Stimulated activated CD8-positive, alpha-beta memory T cell treated with anti-CD3 and anti-CD28 coated beads, Interleukin-15, amount 100 ng/mL, for 48 hours (primary cell): ENCODE measurements around the gene C2CD4C.
"Not testable (repeated sequence)": the region's sequence is repeated elsewhere in the genome, so short reads cannot be mapped to it uniquely, and the experiment has no call there.

ENCODE experiments used
- DNase-seq, 2 donors: peaks; one replicate each; pipeline ENCODE4 v3.0.0-alpha.2; 2020; ENCODE audit warnings: low read depth in 2 of 2

Gene C2CD4C

GRCh38 chr19:408902-409515 lies at the start of gene C2CD4C:
Gene C2CD4C (minus strand): TSS chr19:409147. CDS start chr19:408361, 786 bp downstream.
- no peak for DNase-seq

- no peak for DNase-seq
These were observed 49.4 kb upstream of the C2CD4C start for GRCh38 chr19:458091-459042.

- no peak for DNase-seq
These were observed 48.7 kb upstream of the C2CD4C start for GRCh38 chr19:457636-458035.

- no peak for DNase-seq
These were observed 47.7 kb upstream of the C2CD4C start for GRCh38 chr19:456547-457110.

- DNase-seq = no peak
These were observed 47.1 kb upstream of the C2CD4C start for GRCh38 chr19:455851-456546.

GRCh38 chr19:455031-455705 lies 46.2 kb upstream of the C2CD4C start:
- no peak for DNase-seq

- DNase-seq = no peak
These were observed 44.7 kb upstream of the C2CD4C start for GRCh38 chr19:453606-454005.

- DNase-seq = no peak
These were observed 43.9 kb upstream of the C2CD4C start for GRCh38 chr19:452829-453228.

GRCh38 chr19:450912-451481 lies 42.0 kb upstream of the C2CD4C start:
- not testable (repeated sequence) for DNase-seq

- DNase-seq = no peak
These were observed 41.0 kb upstream of the C2CD4C start for GRCh38 chr19:449916-450315.

GRCh38 chr19:447816-448560 lies 39.0 kb upstream of the C2CD4C start:
- DNase-seq = no peak

- DNase-seq = no peak
These were observed 38.1 kb upstream of the C2CD4C start for GRCh38 chr19:447064-447426.

GRCh38 chr19:444677-445210 lies 35.8 kb upstream of the C2CD4C start:
- no peak for DNase-seq

GRCh38 chr19:443005-443404 lies 34.1 kb upstream of the C2CD4C start:
- no peak for DNase-seq

- no peak for DNase-seq
These were observed 33.1 kb upstream of the C2CD4C start for GRCh38 chr19:442085-442484.

- no peak for DNase-seq
These were observed 32.4 kb upstream of the C2CD4C start for GRCh38 chr19:441213-441836.

GRCh38 chr19:440391-441212 lies 31.7 kb upstream of the C2CD4C start:
- no peak for DNase-seq

- DNase-seq = no peak
These were observed 30.4 kb upstream of the C2CD4C start for GRCh38 chr19:439167-439900.
